ENCODE results near the gene USP32. TPM values are rescaled to one million over a fixed set of nuclear protein-coding genes. Genes with fewer than 3 reads are reported as not detected.

The USP32 gene
- total RNA-seq, 1 donor from 2014 or later: 40.8 TPM

DNA sequence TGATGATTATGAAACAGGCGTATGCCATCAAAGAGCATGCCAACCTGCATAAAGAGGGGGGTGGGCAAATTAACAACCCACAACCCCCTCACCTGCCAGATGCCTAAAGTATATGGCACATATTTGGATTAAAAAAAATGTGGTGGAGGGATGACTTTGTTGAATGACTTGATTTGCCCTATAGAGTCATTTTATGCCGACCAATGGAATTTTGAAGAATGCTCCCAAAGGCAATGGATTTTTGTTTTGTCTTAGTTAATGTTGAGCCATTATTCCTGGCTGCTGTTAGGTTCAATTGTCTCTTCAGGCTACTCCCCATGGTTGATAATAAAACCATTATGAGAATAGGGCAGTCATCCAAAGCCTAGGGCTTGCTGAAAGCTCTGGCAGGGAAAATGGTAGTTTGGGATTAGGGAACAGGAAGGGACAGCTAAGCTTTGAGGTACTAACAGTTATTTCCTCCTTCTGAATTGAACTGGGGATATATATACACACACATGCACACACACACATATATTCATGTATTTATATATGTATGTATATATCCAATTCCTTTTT lies 24.5 kb upstream of the USP32 start:
- TF ChIP-seq, protein P1, sequence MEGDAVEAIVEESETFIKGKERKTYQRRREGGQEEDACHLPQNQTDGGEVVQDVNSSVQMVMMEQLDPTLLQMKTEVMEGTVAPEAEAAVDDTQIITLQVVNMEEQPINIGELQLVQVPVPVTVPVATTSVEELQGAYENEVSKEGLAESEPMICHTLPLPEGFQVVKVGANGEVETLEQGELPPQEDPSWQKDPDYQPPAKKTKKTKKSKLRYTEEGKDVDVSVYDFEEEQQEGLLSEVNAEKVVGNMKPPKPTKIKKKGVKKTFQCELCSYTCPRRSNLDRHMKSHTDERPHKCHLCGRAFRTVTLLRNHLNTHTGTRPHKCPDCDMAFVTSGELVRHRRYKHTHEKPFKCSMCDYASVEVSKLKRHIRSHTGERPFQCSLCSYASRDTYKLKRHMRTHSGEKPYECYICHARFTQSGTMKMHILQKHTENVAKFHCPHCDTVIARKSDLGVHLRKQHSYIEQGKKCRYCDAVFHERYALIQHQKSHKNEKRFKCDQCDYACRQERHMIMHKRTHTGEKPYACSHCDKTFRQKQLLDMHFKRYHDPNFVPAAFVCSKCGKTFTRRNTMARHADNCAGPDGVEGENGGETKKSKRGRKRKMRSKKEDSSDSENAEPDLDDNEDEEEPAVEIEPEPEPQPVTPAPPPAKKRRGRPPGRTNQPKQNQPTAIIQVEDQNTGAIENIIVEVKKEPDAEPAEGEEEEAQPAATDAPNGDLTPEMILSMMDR (conservative IDR thresholded peaks at IDR 0.05): no peak
- no peak for DNase-seq (ENCODE audit: low read depth, low spot score)
- no peaks in the 10 kb centered on the region for H3K27me3 Mint-ChIP-seq (ENCODE audit: low read depth)
- no peak overlapping the region for H3K4me3 Mint-ChIP-seq
- no peaks in the 10 kb centered on the region for H3K9me3 Mint-ChIP-seq
- H3K27ac Mint-ChIP-seq (ENCODE audit: unreplicated experiment): no peak overlapping the region
- no peaks in the 10 kb centered on the region for H3K36me3 Mint-ChIP-seq (ENCODE audit: low read depth)
- H3K4me1 Mint-ChIP-seq: peaks cover 5% of the 10 kb centered on the region

GRCh38 chr17:60415146-60415545 lies 23.2 kb upstream of the USP32 start:
- Mint-ChIP-seq H3K27me3 (ENCODE audit: low read depth) (no peaks in the 10 kb centered on the region), H3K9me3 (peaks cover under 1% of the 10 kb centered on the region), H3K36me3 (ENCODE audit: low read depth) (no peaks in the 10 kb centered on the region), H3K4me1 (no peaks in the 10 kb centered on the region), H3K27ac (ENCODE audit: unreplicated experiment) (no peak overlapping the region), H3K4me3 (no peak overlapping the region)
- TF ChIP-seq, protein P1 (conservative IDR thresholded peaks at IDR 0.05): no peak
- no peak for DNase-seq (ENCODE audit: low read depth, low spot score)

DNA sequence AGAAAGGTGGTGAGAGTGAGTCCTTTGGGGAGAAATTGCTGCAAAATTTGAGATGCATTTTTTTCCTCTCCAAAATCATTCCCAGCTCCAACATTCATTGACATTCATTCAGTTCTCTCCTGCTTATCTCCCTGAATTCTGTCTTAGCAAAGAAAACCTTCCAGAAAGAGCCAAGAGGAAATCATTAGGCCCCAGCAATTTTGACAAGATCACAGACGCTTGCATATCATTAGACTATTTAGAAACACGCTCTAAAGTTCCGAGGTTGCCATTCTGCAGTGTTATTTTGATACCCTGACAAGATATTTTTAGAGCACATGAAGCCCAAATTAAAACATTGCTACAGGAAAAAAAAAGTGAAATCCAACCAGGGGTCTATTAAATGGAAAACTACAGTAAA lies 20.8 kb upstream of the USP32 start:
- Mint-ChIP-seq H3K4me1 (no peaks in the 10 kb centered on the region), H3K9me3 (peaks cover 4% of the 10 kb centered on the region), H3K27me3 (ENCODE audit: low read depth) (no peaks in the 10 kb centered on the region), H3K36me3 (ENCODE audit: low read depth) (no peaks in the 10 kb centered on the region), H3K4me3 (no peak overlapping the region), H3K27ac (ENCODE audit: unreplicated experiment) (no peak overlapping the region)
- TF ChIP-seq, protein P1 (conservative IDR thresholded peaks at IDR 0.05): no peak
- no peak for DNase-seq (ENCODE audit: low read depth, low spot score)

DNA sequence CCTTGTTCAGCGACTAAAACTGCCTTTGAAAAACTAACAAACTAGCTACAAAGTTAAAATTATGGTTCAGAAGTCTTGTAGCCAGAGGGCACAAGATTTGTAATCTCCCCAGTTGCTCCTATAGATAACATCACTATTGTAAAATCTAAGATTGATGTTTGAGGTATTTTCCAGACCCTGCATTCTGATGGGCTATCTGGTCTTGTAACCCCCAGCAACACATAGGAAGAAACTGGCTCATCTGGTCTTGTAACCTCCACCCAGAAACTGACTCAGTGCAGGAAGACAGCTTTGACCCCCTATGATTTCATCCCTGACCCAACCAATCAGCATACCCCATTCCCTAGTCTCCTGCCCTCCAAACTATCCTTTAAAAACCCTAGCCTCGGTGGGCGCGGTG lies 18.1 kb upstream of the USP32 start:
- Mint-ChIP-seq H3K36me3 (ENCODE audit: low read depth) (no peaks in the 10 kb centered on the region), H3K4me3 (no peak overlapping the region), H3K4me1 (no peaks in the 10 kb centered on the region), H3K27ac (ENCODE audit: unreplicated experiment) (no peak overlapping the region), H3K9me3 (peaks cover 4% of the 10 kb centered on the region), H3K27me3 (ENCODE audit: low read depth) (no peaks in the 10 kb centered on the region)
- TF ChIP-seq, protein P1 (conservative IDR thresholded peaks at IDR 0.05): no peak
- no peak for DNase-seq (ENCODE audit: low read depth, low spot score)

DNA sequence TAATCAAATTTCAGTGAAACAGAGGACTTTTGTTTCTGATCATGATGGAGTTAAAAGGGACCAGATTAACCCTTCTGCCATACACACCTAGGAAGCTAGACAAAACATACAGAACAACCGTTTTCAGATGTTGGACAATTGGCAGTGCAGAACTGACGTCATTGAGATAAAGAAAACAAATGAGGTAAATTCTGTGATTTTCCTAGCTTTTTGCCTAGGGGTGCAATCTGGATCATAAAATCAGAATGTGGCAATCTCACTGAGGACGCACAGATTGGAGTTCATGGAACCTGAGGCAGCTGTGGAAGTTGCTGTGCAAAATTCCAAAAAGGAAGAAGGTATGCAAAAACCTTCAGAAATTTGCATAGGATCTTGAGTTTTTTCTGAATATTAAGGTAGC lies 15.0 kb upstream of the USP32 start:
- TF ChIP-seq, protein P1 (conservative IDR thresholded peaks at IDR 0.05): no peak
- Mint-ChIP-seq H3K4me1 (no peaks in the 10 kb centered on the region), H3K4me3 (no peak overlapping the region), H3K9me3 (peaks cover 4% of the 10 kb centered on the region), H3K27ac (ENCODE audit: unreplicated experiment) (no peak overlapping the region), H3K27me3 (ENCODE audit: low read depth) (no peaks in the 10 kb centered on the region), H3K36me3 (ENCODE audit: low read depth) (no peaks in the 10 kb centered on the region)
- DNase-seq (ENCODE audit: low read depth, low spot score): no peak
